HL-60 (cell line): ENCODE results near the gene SHISA8.

ENCODE experiments used
- CTCF ChIP-seq: IDR thresholded peaks from one replicate; pipeline ENCODE4 v1.5.1; 2011; ENCODE audit warnings: low read length, control low read depth, inconsistent platforms; ENCODE audit not compliant: insufficient read depth
- GABPA ChIP-seq: IDR thresholded peaks from 2 replicates; pipeline ENCODE4 v1.6.1; 2012; ENCODE audit warnings: low read depth

- TF ChIP-seq CTCF: no peak
- TF ChIP-seq GABPA: no peak
Measured at GRCh38 chr22:41868556-41868955, 46.3 kb downstream of the SHISA8 start.
